ENCODE results near the gene OCEL1. TPM values are rescaled to one million over a fixed set of nuclear protein-coding genes. Genes with fewer than 3 reads are reported as not detected.

The OCEL1 gene
- total RNA-seq, 1 donor from 2014 or later: 22.4 TPM

Other genes with a start within 250 kb of the OCEL1 start
- gene CPAMD8, start 199.4 kb upstream of the OCEL1 start, total RNA-seq: 14.1 TPM
- 4.5 TPM for gene HAUS8, start 150.8 kb upstream of the OCEL1 start, total RNA-seq
- 32.4 TPM for gene MYO9B, start 150.4 kb upstream of the OCEL1 start, total RNA-seq
- gene USE1, start 10.9 kb upstream of the OCEL1 start, total RNA-seq: 30.7 TPM
- 77.3 TPM for gene NR2F6, start 19.7 kb downstream of the OCEL1 start, total RNA-seq
- 7.9 TPM for gene USHBP1, start 38.5 kb downstream of the OCEL1 start, total RNA-seq
- 77.9 TPM for gene BABAM1, start 41.2 kb downstream of the OCEL1 start, total RNA-seq
- gene ANKLE1, start 55.7 kb downstream of the OCEL1 start, total RNA-seq: 0.13 TPM
- gene ABHD8, start 77.2 kb downstream of the OCEL1 start, total RNA-seq: 12.2 TPM
- 224 TPM for gene MRPL34, start 79.6 kb downstream of the OCEL1 start, total RNA-seq
- gene DDA1, start 83.3 kb downstream of the OCEL1 start, total RNA-seq: 27.4 TPM
- 8.3 TPM for gene ANO8, start 108.6 kb downstream of the OCEL1 start, total RNA-seq
- gene GTPBP3, start 111.3 kb downstream of the OCEL1 start, total RNA-seq: 9.3 TPM
- gene PLVAP, start 151.1 kb downstream of the OCEL1 start, total RNA-seq: 18.1 TPM
- gene CCDC194, start 168.0 kb downstream of the OCEL1 start, total RNA-seq: not detected
- gene BST2, start 179.4 kb downstream of the OCEL1 start, total RNA-seq: 46.5 TPM
- gene MVB12A, start 193.8 kb downstream of the OCEL1 start, total RNA-seq: 20.3 TPM
- 0.11 TPM for gene TMEM221, start 222.4 kb downstream of the OCEL1 start, total RNA-seq
- 0.24 TPM for gene NXNL1, start 234.7 kb downstream of the OCEL1 start, total RNA-seq
- 64.2 TPM for gene SLC27A1, start 244.3 kb downstream of the OCEL1 start, total RNA-seq